Mucosa of descending colon (tissue), 3 donors: ENCODE measurements around the gene MED1. TPM values are rescaled to one million over a fixed set of nuclear protein-coding genes. Genes with fewer than 3 reads are reported as not detected.
"Not testable (repeated sequence)": the region's sequence is repeated elsewhere in the genome, so short reads cannot be mapped to it uniquely, and the experiment has no call there.

Experiments
- ATAC-seq: fragments of 200-7000 bp; cut with Tn5 transposase; one replicate; pipeline ENCODE4 v1.9.1; 2020; ENCODE audit warnings: mild to moderate bottlenecking, moderate library complexity
- DNase-seq, 3 donors: peaks; one replicate each; pipeline ENCODE4 v3.0.0-alpha.2; 2020
- H3K36me3 ChIP-seq: fragments of 200-600 bp; one replicate; pipeline ENCODE4 v1.8.0; 2021; ENCODE audit warnings: low read depth, mild to moderate bottlenecking
- H3K4me1 ChIP-seq: fragments of 200-600 bp; one replicate; pipeline ENCODE4 v1.8.0; 2021; ENCODE audit warnings: low read depth, mild to moderate bottlenecking
- H3K4me3 ChIP-seq: fragments of 200-600 bp; one replicate; pipeline ENCODE4 v1.8.0; 2021; ENCODE audit warnings: mild to moderate bottlenecking
- H3K9me3 ChIP-seq: fragments of 200-600 bp; one replicate; pipeline ENCODE4 v1.8.0; 2021; ENCODE audit warnings: mild to moderate bottlenecking
- intact Hi-C, 2 donors: fragments of 100-400 bp; cut with DNase I in 1 of 2; cut with micrococcal nuclease in 1 of 2; formaldehyde crosslinking; loops; one replicate each; pipeline versions ENCODE4 v1.11.0 to v1.11.1; 2022; cut with DNase I, micrococcal nuclease
- total RNA-seq, 3 donors: library from RNA; stranded (reverse); fragmentation: NEBNext Ultra II Directional in 2 of 3; extraction: Animal tissue kit (Norgen Biotek cat#: 25700) in 2 of 3; gene quantifications; one replicate each; pipeline versions ENCODE4 v1.2.1 to v1.2.4, GENCODE V29; 2021 to 2023
- TF ChIP-seq, protein P1 (sequence below): fragments of 200-600 bp; IDR thresholded peaks from one replicate; pipeline ENCODE4 v1.8.0; 2022; ENCODE audit warnings: antibody characterized with exemption, mild to moderate bottlenecking
- donor health status: DM: no; HTN: no; CAD: no; lungs with moderate emphysema.
- donor health status: DM: no; HTN: no; CAD: no.
- donor health status: DM: no; HTN: yes; CAD: no.

Gene MED1
- total RNA-seq, 3 donors from 2014 or later, result 23.8 to 36.4 (median 27.6) TPM

- no peak for ATAC-seq
These were observed 66.0 kb downstream of the MED1 start for GRCh38 chr17:39385040-39385439.

GRCh38 chr17:39380144-39380543 is 70.9 kb downstream of the MED1 start:
- no peak for ATAC-seq
- intact Hi-C loops, result no loop called here

More at GRCh38 chr17:39385040-39385439, 66.0 kb downstream of the MED1 start:
- no peaks in the 10 kb centered on the region for H3K4me1 ChIP-seq
- DNase-seq, result no peak
- H3K36me3 ChIP-seq, result no peaks in the 10 kb centered on the region
- TF ChIP-seq, protein P1, sequence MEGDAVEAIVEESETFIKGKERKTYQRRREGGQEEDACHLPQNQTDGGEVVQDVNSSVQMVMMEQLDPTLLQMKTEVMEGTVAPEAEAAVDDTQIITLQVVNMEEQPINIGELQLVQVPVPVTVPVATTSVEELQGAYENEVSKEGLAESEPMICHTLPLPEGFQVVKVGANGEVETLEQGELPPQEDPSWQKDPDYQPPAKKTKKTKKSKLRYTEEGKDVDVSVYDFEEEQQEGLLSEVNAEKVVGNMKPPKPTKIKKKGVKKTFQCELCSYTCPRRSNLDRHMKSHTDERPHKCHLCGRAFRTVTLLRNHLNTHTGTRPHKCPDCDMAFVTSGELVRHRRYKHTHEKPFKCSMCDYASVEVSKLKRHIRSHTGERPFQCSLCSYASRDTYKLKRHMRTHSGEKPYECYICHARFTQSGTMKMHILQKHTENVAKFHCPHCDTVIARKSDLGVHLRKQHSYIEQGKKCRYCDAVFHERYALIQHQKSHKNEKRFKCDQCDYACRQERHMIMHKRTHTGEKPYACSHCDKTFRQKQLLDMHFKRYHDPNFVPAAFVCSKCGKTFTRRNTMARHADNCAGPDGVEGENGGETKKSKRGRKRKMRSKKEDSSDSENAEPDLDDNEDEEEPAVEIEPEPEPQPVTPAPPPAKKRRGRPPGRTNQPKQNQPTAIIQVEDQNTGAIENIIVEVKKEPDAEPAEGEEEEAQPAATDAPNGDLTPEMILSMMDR, result no peak
- H3K4me3 ChIP-seq, result no peak overlapping the region
- intact Hi-C loops, result no loop called here
- no peaks in the 10 kb centered on the region for H3K9me3 ChIP-seq

DNA sequence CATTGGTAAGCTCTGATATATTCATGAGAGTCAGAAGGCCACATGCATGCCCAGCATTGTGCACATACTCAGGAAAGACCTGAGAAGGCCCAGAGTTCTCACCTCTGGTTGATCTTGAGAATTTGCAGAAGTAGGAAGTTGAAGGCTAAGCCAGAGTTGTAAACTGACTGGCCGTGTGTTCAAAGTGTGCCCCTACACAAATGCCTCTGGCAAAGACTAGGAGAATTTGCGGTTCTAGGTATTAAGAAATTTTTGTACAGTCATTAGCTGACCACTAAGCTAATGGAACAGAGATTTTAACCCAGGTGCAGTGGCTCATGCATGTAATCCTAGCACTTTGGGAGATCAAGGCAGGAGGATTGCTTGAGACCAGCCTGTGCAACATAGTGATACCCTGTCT is 74.6 kb downstream of the MED1 start:
- TF ChIP-seq, protein P1, result no peak
- intact Hi-C loops, result no loop called here
- Histone ChIP-seq H3K9me3 (no peaks in the 10 kb centered on the region), H3K4me3 (no peak overlapping the region), H3K4me1 (no peaks in the 10 kb centered on the region), H3K36me3 (no peaks in the 10 kb centered on the region)
- DNase-seq (no peak), ATAC-seq (no peak)

More at GRCh38 chr17:39380144-39380543, 70.9 kb downstream of the MED1 start:
- Histone ChIP-seq H3K4me1 (no peaks in the 10 kb centered on the region), H3K9me3 (no peaks in the 10 kb centered on the region), H3K36me3 (no peaks in the 10 kb centered on the region), H3K4me3 (no peak overlapping the region)
- TF ChIP-seq, protein P1, result no peak
- no peak for DNase-seq

GRCh38 chr17:39367805-39368204 is 83.3 kb downstream of the MED1 start:
- H3K9me3 ChIP-seq, DNase-seq, H3K36me3 ChIP-seq, H3K4me3 ChIP-seq, H3K4me1 ChIP-seq, intact Hi-C loops, ATAC-seq: not testable (repeated sequence)

DNA sequence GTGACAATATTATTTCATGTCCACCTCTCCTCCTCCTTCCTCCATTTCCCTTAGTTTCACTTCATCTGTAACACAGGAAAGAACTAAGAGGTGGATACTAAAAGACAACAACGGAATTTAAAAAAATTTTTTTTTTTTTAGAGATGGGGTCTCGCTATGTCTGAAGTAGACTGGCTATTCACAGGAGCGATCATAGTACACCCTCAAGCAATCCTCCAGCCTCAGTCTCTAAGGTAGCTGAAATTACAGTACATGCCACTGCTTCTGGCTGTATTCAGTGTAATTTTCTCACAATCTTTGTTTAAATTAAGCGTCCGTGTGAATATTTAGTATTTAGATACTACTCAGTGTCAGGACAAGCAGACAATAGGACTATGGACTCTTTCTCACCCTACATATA is 85.2 kb downstream of the MED1 start:
- no peak for ATAC-seq

DNA sequence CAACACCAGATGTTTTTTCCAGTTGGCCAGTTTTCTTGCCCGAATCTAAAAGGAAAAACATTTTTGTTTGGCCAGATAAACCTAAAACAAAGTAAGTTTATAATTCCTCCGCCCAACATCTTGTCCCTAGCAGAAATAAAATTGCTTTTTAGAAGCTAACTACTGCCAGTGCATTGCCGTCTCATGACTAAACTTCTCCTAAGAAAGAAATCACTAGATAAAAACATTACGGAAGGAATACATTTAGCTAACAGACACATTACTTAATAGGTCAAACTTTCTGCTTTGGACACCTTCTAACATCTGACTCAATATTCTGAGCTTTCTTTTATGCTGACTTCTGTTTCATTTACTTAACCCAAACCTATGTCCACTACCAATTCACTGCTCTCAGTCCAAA is 85.8 kb downstream of the MED1 start:
- no peak overlapping the region for H3K4me3 ChIP-seq
- intact Hi-C loops, result no loop called here
- H3K36me3 ChIP-seq, result no peaks in the 10 kb centered on the region
- no peaks in the 10 kb centered on the region for H3K9me3 ChIP-seq
- H3K4me1 ChIP-seq, result no peaks in the 10 kb centered on the region
- TF ChIP-seq, protein P1, result no peak
- ATAC-seq, result no peak
- DNase-seq, result no peak

More for the DNA sequence above, 85.2 kb downstream of the MED1 start:
- Histone ChIP-seq H3K4me3 (no peak overlapping the region), H3K4me1 (no peaks in the 10 kb centered on the region), H3K36me3 (no peaks in the 10 kb centered on the region), H3K9me3 (no peaks in the 10 kb centered on the region)
- DNase-seq, result no peak
- TF ChIP-seq, protein P1, result no peak
- intact Hi-C loops, result no loop called here
